Measurements from ENCODE around the gene GRM7.

The GRM7 gene

GRCh38 chr3:7607083-7607482 lies 746.2 kb downstream of the GRM7 start:
- no peak for DNase-seq

DNA sequence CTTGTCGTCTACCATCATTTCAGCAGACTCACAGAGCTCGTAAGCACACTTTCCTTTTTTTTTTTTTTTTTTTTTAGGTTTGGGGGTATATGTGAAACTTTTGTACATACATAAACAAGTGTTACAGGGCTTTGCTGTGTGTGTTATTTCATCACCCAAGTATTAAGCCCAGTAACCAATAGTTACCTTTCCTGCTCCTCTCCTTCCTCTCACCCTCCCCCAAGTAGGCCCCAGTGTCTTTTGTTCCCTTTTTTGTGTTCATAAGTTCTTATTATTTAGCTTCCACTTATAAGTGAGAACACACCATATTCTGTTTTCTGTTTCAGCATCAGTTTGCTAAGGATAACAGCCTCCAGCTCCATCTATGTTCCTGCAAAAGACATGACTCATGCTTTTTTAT lies 746.8 kb downstream of the GRM7 start:
- DNase-seq, result no peak

DNA sequence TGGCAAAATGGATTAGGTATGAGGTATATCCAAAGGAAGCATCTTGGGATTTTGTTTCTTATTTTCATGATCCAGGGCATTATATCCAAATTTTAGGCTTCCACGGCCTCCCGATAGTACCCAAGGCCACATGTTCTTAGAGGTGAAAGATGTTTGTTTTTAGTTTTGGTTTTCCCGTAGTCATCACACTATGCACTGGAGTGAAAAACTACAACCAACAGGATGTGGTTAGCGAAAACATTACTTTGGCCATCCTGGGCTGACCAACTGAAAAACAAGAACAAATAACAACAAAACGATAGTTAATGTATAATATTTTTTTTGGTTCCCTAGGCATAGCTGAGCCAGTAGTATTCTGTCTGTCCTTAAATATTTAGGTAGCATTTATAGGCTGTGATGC lies 749.7 kb downstream of the GRM7 start:
- DNase-seq, result no peak

GRCh38 chr3:7615043-7615442 lies 754.1 kb downstream of the GRM7 start:
- no peak for DNase-seq

DNA sequence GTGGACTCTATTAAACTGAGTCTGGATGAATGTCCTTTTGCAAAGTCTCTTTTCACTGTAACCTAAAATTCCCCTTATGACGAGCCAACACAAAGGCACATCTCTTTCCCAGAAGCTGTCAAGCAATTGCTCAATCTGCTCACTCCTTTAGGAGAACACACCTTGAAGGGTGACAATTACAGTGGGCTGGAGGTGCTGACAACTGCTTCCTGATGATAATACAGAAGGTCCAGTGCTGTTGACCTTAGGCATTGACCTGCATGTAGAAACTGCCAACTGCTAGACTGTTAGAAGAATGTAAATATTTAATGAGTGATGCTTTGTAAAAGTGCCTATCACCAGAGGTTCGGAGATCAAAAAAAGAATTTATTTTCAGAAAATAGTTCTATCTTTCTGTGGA lies 757.7 kb downstream of the GRM7 start:
- no peak for DNase-seq

GRCh38 chr3:7620401-7620800 lies 759.5 kb downstream of the GRM7 start:
- no peak for DNase-seq

- no peak for DNase-seq
Measured at GRCh38 chr3:7621046-7621630, 760.2 kb downstream of the GRM7 start.

DNA sequence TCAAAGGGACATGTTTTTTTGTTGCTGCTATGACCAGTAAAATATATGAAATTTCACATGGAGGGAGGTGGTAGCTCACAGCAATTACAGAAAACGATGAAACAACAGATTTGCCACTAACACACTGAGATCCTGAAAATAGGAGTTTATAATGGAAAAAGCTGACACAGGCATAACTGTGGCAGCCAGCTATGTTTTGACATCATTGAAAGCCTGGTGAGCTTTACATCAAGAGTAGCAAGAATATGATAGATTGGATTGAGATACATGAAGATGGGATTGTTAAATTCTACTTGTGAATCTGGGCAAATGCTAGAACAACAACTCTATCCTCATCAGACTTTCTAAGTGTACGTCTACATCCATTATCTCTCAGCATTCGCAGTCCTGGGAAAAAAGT lies 760.7 kb downstream of the GRM7 start:
- no peak for DNase-seq

- no peak for DNase-seq
Measured at GRCh38 chr3:7625021-7625420, 764.1 kb downstream of the GRM7 start.

DNA sequence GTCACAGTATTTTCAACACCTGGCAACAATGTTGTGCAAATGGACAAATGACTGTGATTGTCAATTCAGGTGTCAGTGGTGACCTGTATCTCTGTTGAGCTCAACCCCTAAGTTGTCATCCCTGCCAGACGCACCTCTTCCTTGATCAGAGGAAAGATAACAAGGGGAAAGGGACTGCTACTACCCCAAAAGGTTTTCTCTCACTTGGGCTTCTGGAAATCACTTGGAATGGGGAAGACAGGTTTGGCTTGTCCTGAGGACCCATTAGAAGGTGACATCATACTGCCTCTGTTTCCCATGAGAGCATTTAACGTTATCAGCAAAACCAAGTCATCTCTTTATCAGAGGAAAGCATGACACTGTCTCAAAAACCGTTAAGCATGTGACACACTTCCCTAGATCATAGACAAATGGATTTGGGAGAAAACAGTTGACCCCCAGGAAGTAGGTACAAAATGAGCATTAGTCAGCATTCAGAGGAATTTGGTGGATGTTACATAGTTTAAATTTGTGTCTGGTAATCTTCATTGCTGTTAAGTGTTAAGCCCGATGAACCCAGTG lies 769.5 kb downstream of the GRM7 start:
- no peak for DNase-seq

DNA sequence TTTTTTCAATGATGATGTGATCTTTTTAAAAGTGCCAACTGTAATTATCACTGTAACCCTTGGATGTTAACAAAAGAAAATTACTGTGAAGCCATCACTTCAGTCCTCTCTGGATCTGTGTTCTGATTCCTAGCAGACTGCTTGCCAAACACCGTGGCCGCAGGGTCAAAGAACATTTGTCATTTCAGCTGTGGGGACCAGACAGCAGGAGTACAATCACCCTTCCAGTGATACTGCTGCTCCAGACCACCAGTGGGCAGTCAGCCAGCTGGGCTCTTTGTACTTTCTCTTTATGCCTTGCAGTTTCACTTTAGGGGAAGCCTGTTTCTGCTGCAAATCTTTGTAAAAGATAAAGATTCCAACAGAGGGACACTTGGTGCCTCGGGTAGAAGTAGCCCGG lies 770.0 kb downstream of the GRM7 start:
- DNase-seq, result no peak

DNA sequence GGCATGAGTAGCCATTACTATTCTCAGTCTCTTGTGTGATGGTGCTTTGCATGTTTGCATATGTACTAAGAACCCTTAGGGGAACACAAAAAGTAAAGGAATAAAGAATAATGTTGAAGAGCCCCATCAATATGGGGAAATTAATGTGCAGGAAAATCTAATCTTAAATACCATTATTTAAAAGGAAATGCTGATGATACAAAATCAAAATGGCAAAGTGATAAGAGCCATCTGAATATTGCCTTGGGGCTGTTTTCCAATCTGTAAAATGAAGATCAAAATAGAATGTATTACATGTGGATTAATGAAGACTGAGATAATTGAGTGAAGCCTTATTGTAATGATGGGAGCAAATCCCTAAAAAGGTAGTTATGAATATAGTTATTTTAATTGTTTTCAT lies 771.4 kb downstream of the GRM7 start:
- no peak for DNase-seq

- no peak for DNase-seq
Measured at GRCh38 chr3:7637694-7638093, 776.8 kb downstream of the GRM7 start.

GRCh38 chr3:7638103-7638502 lies 777.2 kb downstream of the GRM7 start:
- DNase-seq, result no peak

DNA sequence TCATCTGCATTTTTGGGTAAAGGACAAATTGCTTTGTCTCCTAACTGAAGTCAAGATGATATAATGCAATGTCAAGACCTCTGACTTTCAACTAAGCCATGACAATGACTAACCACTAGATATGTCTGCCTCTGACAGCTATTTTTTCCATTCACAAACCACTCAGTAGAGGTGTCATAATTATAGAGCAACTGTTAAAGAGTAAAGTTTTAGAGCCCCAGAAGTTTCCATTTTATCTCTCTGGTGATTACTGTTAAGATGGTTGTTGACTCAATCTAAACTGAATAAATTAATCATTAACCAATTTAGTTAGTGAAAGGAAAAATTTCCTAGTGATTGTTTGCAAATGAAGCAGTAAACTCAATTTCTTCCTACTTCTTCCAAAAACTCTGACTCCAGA lies 779.9 kb downstream of the GRM7 start:
- no peak for DNase-seq

DNA sequence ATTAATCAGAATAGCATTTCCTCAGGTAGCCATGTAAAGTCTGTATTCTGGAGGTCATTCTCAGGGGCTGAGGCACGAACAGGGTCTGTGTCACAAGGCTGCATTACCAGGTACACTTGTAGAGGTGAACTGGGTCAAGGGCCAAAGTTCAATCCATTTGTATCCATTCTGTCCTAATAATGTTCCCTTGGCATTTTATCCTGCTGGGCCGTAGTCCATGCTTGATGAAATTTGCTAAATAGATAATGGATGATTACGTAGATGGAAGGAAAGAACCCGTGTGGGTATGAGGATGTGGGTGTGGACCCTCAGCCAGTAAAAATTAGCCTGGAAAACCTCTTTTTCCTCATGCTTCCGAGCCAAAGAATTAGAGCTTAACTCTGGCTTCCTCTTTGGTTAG lies 785.9 kb downstream of the GRM7 start:
- DNase-seq, result no peak

DNA sequence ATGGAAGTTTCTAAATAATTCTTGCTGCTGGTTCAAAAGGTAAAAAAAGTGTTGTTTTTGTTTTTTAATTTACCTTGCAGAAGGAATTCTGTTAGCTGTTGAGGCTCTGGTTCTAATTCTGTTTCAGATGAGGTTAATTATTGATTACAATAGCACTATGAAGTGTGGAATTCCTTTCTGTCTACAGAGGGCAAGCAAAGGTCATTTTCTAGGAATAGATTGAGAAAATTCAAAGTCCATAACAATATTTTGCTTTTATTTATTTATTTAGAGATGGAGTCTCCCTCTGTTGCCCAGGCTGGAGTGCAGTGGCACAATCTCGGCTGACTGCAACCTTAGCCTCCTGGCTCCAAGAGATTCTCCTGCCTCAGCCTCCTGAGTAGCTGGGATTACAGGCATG lies 789.6 kb downstream of the GRM7 start:
- no peak for DNase-seq

- no peak for DNase-seq
Measured at GRCh38 chr3:7651274-7651673, 790.4 kb downstream of the GRM7 start.

- DNase-seq, result no peak
Measured at GRCh38 chr3:7657214-7658112, 796.5 kb downstream of the GRM7 start.

- DNase-seq, result no peak
Measured at GRCh38 chr3:7658294-7658693, 797.4 kb downstream of the GRM7 start.

- DNase-seq, result no peak
Measured at GRCh38 chr3:7659079-7659478, 798.2 kb downstream of the GRM7 start.

GRCh38 chr3:7663771-7664170 lies 802.9 kb downstream of the GRM7 start:
- DNase-seq, result no peak

DNA sequence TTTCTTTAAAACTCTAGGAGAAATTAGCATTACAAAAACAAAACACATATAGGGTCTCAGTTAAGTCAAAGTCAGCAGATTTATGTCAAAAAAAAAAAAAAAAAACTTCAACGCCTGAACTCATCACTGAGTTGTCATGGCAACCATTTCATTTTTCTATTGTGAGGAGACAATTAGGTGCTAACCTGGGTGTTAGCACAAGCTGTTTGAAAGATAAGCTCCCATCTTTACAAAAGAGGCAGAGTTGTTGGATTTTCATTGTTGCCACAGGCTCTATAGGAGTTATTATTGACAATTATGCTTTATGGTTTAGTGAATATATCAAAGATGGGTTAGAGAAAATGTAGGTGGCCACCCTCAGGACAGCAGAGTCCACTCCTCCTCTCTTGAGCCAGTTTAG lies 806.9 kb downstream of the GRM7 start:
- no peak for DNase-seq

DNA sequence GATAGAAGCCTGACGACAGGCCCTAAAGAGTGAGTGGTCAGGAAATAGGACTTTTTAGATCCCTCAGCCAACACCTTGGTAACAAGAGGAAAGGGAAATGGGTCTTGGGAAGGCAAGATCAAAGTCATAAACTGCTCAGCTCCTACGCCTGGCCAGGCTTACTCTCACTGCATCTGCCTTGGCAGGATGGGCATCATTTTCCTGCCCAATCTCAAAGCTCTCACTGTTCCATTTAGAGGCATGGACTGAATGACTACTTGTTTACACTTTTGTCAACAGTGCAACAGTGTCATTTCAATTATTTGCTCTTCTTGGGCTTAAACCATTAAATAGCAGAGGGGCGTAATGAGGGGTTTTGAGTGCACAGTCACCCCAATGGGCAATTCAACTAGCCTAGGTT lies 808.7 kb downstream of the GRM7 start:
- no peak for DNase-seq

- DNase-seq, result no peak
Measured at GRCh38 chr3:7678521-7678920, 817.6 kb downstream of the GRM7 start.

Data from NCI-H510A (cell line).